ENCODE data around the gene CYFIP1. TPM values are rescaled to one million over a fixed set of nuclear protein-coding genes. Genes with fewer than 3 reads are reported as not detected.

Gene CYFIP1
- total and polyA plus RNA-seq, 5 donors: 12.2 to 42.5 (median 35.3) TPM

DNA sequence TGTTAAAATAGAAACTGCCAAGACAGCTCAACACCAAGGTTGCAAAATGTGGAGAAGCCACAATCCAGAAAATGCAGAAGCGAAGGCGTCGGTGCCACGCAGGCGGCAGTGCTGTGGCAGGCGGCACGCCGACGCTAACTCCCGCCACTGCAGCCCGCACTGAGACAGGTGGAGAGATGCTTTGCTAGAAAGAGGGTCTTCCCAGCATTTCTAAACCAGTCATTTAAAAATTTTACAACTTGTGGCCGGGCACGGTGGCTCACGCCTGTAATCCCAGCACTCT lies 23.2 kb downstream of the CYFIP1 start:
- DNase-seq (no peak), ATAC-seq (no peak)
- no peaks in the 10 kb centered on the region for H3K27me3 ChIP-seq (ENCODE audit: control insufficient read depth, insufficient read depth)

DNA sequence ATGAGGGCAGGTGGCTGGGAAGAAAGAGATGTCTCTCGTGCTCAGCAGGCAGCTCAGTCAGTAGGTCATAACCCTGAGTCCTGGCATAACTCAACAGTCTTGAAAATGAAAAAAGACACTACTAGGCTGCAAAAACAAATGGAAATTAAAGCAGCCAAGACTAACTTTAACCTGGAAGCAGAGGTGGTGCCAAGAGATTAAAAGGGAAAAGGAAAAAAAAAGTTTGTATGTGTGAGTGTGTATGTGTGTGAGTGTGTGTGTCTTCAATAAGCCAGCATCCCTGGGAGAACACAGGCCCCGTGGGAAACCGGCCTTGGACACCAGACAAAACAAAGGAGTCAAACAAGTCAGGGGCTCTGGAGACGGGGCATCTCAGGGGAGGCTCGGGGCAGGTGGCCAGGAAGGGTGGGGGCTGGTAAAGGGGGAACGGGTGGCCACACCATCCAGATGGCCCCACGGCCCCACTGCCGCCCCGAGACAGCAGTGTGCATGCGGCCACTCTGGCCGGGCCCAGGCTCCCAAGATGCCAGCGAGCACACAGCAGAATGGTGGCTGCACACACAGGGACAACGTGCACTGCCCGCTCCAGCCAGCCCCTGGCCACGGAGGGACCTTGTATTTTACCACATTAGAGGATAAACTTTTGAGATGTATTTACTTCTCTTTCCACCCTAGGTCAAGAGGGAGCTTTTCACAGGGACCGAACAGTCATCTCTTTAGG lies 23.8 kb downstream of the CYFIP1 start:
- DNase-seq: peak; percentile 44 to 84 (median 77)
- Histone ChIP-seq H3K4me1 (ENCODE audit: control insufficient read depth, insufficient read depth, low read length) (peaks cover 14% of the 10 kb centered on the region), H3K9me3 (ENCODE audit: control insufficient read depth, low read length) (no peaks in the 10 kb centered on the region), H3K27me3 (ENCODE audit: control insufficient read depth, insufficient read depth) (no peaks in the 10 kb centered on the region), H3K27ac (ENCODE audit: low read length) (no peak overlapping the region), H3K4me3 (ENCODE audit: low read length) (no peak overlapping the region)
- ATAC-seq: peak; percentile 50 to 64
- intact Hi-C loops (cut with DNase I): no loop called here
- WGBS: 33% methylated on average over 16 of the region's 16 CpGs

More for the DNA sequence above, 23.2 kb downstream of the CYFIP1 start:
- Histone ChIP-seq H3K9me3 (ENCODE audit: control insufficient read depth, low read length) (no peaks in the 10 kb centered on the region), H3K4me3 (ENCODE audit: low read length) (no peak overlapping the region), H3K27ac (ENCODE audit: low read length) (no peak overlapping the region), H3K4me1 (ENCODE audit: control insufficient read depth, insufficient read depth, low read length) (peaks cover 14% of the 10 kb centered on the region)
- 90% methylated on average over 14 of the region's 14 CpGs for WGBS
- intact Hi-C loops (cut with DNase I): no loop called here

DNA sequence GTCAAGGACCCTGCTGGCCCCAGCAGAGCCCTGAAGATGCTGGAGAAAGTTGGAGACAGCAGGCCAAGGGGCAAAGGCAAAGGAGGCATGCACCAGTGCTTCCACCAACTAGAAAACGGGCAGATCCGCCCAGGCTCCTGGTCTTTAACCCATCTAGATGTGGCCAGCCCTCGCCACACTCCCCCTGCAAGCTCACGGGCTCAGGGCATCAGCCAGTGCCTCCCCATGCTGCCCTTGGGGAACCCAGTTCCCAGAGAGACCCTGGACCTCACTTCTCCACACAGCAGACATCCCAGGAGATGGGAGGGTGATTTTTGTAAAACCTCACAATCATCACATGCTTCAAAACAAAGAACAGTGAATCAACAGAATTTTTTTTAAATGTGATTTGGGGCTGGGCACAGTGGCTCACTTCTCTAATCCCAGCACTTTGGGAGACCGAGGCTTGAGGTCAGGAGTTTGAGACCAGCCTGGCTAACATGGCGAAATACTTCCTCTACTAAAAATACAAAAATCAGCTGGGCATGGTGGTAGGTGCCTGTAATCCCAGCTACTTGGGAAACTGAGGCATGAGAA lies 24.5 kb downstream of the CYFIP1 start:
- Histone ChIP-seq H3K9me3 (ENCODE audit: control insufficient read depth, low read length) (no peaks in the 10 kb centered on the region), H3K4me1 (ENCODE audit: control insufficient read depth, insufficient read depth, low read length) (peaks cover 15% of the 10 kb centered on the region), H3K4me3 (ENCODE audit: low read length) (no peak overlapping the region), H3K27ac (ENCODE audit: low read length) (no peak overlapping the region), H3K27me3 (ENCODE audit: control insufficient read depth, insufficient read depth) (no peaks in the 10 kb centered on the region)
- no peak for ATAC-seq
- WGBS: 77% methylated on average over 6 of the region's 6 CpGs
- no peak for DNase-seq
- intact Hi-C loops (cut with DNase I): no loop called here

DNA sequence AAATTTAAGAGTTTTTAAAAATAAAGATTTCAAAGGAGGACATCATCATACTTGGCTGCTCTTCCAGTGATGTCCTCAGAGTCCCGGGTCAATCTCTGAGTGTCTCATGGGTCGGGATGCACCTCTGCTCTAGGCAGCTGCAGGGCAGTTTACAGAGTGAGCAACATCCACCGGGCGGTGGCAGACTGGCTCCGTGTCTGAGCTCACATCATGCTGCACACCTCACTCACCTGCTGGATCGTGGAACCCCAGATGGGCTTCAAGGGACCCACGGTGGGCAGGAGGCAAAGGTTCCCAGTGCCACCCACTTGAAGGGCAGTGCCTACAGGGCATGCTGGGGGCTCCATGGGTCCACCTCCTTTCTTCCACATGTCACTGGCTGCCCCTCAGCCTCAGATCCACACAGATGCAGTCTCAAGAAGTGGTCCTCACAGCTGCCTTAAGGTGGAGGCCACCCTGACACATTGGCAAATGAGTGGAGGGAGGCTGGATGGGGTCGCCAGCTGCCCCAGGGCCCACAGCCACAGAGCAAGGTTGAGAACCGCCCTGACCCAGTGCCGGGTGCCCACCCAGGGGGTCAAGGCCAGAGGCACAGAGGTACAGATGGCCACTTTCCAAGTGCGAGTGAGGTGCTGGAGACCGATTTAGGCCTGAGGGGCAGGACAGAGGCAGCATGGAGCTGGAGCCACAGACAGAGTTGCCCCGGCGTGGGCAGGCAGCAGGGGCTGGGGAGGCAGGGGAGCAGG lies 25.2 kb downstream of the CYFIP1 start:
- DNase-seq (no peak), ATAC-seq (no peak)
- H3K4me1 ChIP-seq (ENCODE audit: control insufficient read depth, insufficient read depth, low read length): peaks cover 13% of the 10 kb centered on the region
- H3K4me3 ChIP-seq (ENCODE audit: low read length): no peak overlapping the region
- WGBS: 80% methylated on average over 14 of the region's 14 CpGs
- H3K27me3 ChIP-seq (ENCODE audit: control insufficient read depth, insufficient read depth): no peaks in the 10 kb centered on the region
- H3K27ac ChIP-seq (ENCODE audit: low read length): no peak overlapping the region
- intact Hi-C loops (cut with DNase I): no loop called here
- H3K9me3 ChIP-seq (ENCODE audit: control insufficient read depth, low read length): no peaks in the 10 kb centered on the region

- no peak for DNase-seq
- Histone ChIP-seq H3K27ac (ENCODE audit: low read length) (no peak overlapping the region), H3K27me3 (ENCODE audit: control insufficient read depth, insufficient read depth) (no peaks in the 10 kb centered on the region), H3K4me3 (ENCODE audit: low read length) (no peak overlapping the region), H3K4me1 (ENCODE audit: control insufficient read depth, insufficient read depth, low read length) (peaks cover 11% of the 10 kb centered on the region), H3K9me3 (ENCODE audit: control insufficient read depth, low read length) (no peaks in the 10 kb centered on the region)
- ATAC-seq: no peak
- intact Hi-C loops (cut with DNase I): no loop called here
- 86% methylated on average over 12 of the region's 12 CpGs for WGBS
Observed at GRCh38 chr15:22954326-22954725, 25.8 kb downstream of the CYFIP1 start.

GRCh38 chr15:22952796-22953579 lies 27.2 kb downstream of the CYFIP1 start:
- H3K9me3 ChIP-seq (ENCODE audit: control insufficient read depth, low read length): no peaks in the 10 kb centered on the region
- ATAC-seq (no peak), DNase-seq (peak in 1 of 3 donors; percentile 58)
- H3K27ac ChIP-seq (ENCODE audit: low read length): no peak overlapping the region
- intact Hi-C loops (cut with DNase I): no loop called here
- peaks cover 14% of the 10 kb centered on the region for H3K4me1 ChIP-seq (ENCODE audit: control insufficient read depth, insufficient read depth, low read length)
- no peaks in the 10 kb centered on the region for H3K27me3 ChIP-seq (ENCODE audit: control insufficient read depth, insufficient read depth)
- WGBS: 60% methylated on average over 21 of the region's 21 CpGs
- H3K4me3 ChIP-seq (ENCODE audit: low read length): no peak overlapping the region

DNA sequence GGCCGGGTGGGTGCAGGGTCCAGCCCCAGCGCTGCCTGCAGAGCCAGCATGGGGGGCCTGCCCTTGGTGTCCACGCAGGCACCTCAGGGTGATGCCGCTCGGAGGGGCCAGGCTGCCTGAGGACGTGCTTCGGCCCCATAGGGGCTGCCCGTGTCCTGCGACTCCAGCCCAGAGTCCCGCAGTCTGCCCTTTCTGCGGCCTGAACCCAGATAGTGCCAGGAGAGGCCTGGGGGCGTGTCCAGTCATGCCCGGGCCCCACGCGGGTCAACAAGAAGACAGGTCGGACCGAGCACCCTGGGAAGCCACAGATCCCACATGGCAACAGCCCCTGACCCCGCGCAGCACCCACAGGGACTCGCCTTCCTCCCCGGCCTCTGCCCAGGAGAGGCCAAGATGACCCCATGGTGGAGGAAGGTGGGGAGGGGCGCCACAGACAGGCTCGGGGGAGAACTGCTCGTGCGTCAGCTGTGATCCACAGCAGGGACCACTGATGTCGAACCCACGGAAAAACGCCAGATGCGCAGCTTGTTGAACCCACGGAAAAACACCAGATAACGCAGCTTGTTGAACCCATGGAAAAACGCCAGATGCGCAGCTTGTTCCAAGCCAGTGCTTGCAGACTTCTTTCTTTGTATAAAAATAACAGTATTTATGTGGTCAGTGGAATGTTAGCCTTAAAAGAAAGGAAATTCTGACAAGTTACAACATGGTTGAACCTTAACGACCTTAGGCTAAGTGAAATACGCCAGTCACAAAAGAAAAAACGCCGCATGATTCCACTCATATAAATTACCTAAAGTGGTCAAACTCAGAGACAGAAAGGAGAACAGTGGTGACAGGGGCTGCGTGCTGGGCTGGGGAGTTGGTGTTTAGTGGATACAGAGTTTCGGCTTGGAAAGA lies 28.5 kb downstream of the CYFIP1 start:
- Histone ChIP-seq H3K4me3 (ENCODE audit: low read length) (no peak overlapping the region), H3K9me3 (ENCODE audit: control insufficient read depth, low read length) (no peaks in the 10 kb centered on the region), H3K4me1 (ENCODE audit: control insufficient read depth, insufficient read depth, low read length) (peaks cover 15% of the 10 kb centered on the region), H3K27me3 (ENCODE audit: control insufficient read depth, insufficient read depth) (no peaks in the 10 kb centered on the region), H3K27ac (ENCODE audit: low read length) (no peak overlapping the region)
- intact Hi-C loops (cut with DNase I): no loop called here
- 90% methylated on average over 39 of the region's 39 CpGs for WGBS
- peak in 1 of 3 donors; percentile 72 for DNase-seq
- no peak for ATAC-seq

- no peak for ATAC-seq
- Histone ChIP-seq H3K4me1 (ENCODE audit: control insufficient read depth, insufficient read depth, low read length) (peaks cover 13% of the 10 kb centered on the region), H3K4me3 (ENCODE audit: low read length) (no peak overlapping the region), H3K9me3 (ENCODE audit: control insufficient read depth, low read length) (no peaks in the 10 kb centered on the region), H3K27ac (ENCODE audit: low read length) (no peak overlapping the region), H3K27me3 (ENCODE audit: control insufficient read depth, insufficient read depth) (no peaks in the 10 kb centered on the region)
- DNase-seq: no peak
- 78% methylated on average over 16 of the region's 16 CpGs for WGBS
- intact Hi-C loops (cut with DNase I): no loop called here
Observed at GRCh38 chr15:22951031-22951380, 29.2 kb downstream of the CYFIP1 start.

- ATAC-seq: no peak
Observed at GRCh38 chr15:22950256-22950990, 29.7 kb downstream of the CYFIP1 start.

DNA sequence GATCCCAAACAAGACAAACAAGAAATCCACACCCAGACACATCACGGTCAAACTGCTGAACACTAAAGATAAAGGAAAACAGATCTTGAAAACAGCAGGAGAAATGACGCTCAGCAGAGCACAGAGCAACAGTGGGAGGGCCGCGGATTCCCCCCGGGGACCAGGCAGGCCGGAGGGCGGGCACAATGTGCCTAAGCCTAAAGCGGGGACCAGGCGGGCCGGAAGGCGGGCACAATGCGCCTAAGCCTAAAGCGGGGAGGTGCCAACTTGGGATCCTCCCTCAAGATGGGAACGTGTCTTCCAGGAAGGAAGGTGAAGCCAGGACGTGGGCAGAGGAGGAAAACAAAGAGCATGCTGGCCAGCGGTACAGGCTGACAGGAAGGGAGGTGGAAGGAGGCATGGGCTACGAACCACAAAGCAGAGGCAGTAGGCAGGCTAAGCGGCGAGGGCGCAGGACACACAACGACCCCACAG lies 31.1 kb downstream of the CYFIP1 start:
- H3K4me1 ChIP-seq (ENCODE audit: control insufficient read depth, insufficient read depth, low read length): peaks cover 7% of the 10 kb centered on the region
- intact Hi-C loops (cut with DNase I): no loop called here

More at GRCh38 chr15:22950256-22950990, 29.7 kb downstream of the CYFIP1 start:
- H3K27me3 ChIP-seq (ENCODE audit: control insufficient read depth, insufficient read depth): no peaks in the 10 kb centered on the region
- H3K9me3 ChIP-seq (ENCODE audit: control insufficient read depth, low read length): no peaks in the 10 kb centered on the region
- H3K27ac ChIP-seq (ENCODE audit: low read length): peak overlapping the region; percentile 43
- intact Hi-C loops (cut with DNase I): no loop called here
- no peak for DNase-seq
- WGBS: 60% methylated on average over 25 of the region's 25 CpGs
- no peak overlapping the region for H3K4me3 ChIP-seq (ENCODE audit: low read length)
- peaks cover 13% of the 10 kb centered on the region for H3K4me1 ChIP-seq (ENCODE audit: control insufficient read depth, insufficient read depth, low read length)

More for the DNA sequence above, 31.1 kb downstream of the CYFIP1 start:
- peak overlapping the region; percentile 28 for H3K27ac ChIP-seq (ENCODE audit: low read length)
- ATAC-seq (peak; percentile 92 to 94), DNase-seq (peak; percentile 87 to 94 (median 92))
- 27% methylated on average over 21 of the region's 21 CpGs for WGBS
- no peaks in the 10 kb centered on the region for H3K27me3 ChIP-seq (ENCODE audit: control insufficient read depth, insufficient read depth)
- no peaks in the 10 kb centered on the region for H3K9me3 ChIP-seq (ENCODE audit: control insufficient read depth, low read length)
- H3K4me3 ChIP-seq (ENCODE audit: low read length): no peak overlapping the region
